Ascending aorta (tissue), 2 donors: ENCODE data around the gene PTPN9. TPM values are rescaled to one million over a fixed set of nuclear protein-coding genes. Genes with fewer than 3 reads are reported as not detected.
"Not testable (repeated sequence)": the region's sequence is repeated elsewhere in the genome, so short reads cannot be mapped to it uniquely, and the experiment has no call there.

Source experiments
- DNase-seq, 2 donors: peaks; one replicate each; pipeline ENCODE4 v3.0.0-alpha.2; 2019; ENCODE audit warnings: low spot score in 2 of 2
- H3K27ac ChIP-seq, 2 donors: fragments of 200-600 bp; sonication (generic); one replicate each; pipeline ENCODE4 v1.5.1; 2016 to 2017; ENCODE audit warnings: mild to moderate bottlenecking in 1 of 2
- H3K27me3 ChIP-seq: fragments of 200-600 bp; sonication (generic); one replicate; pipeline ENCODE4 v1.5.1; 2017
- H3K36me3 ChIP-seq, 2 donors: fragments of 200-600 bp; sonication (generic); one replicate each; pipeline ENCODE4 v1.5.1; 2016
- H3K4me1 ChIP-seq, 2 donors: fragments of 200-600 bp; sonication (generic); one replicate each; pipeline ENCODE4 v1.5.1; 2016 to 2017; ENCODE audit warnings: mild to moderate bottlenecking in 1 of 2
- H3K4me3 ChIP-seq, 2 donors: fragments of 200-600 bp; sonication (generic); one replicate each; pipeline ENCODE4 v1.5.1; 2016 to 2017; ENCODE audit warnings: mild to moderate bottlenecking in 1 of 2
- H3K9me3 ChIP-seq, 2 donors: fragments of 200-600 bp; sonication (generic); one replicate each; pipeline ENCODE4 v1.5.1; 2016
- intact Hi-C: fragments of 100-400 bp; cut with DNase I; formaldehyde crosslinking; loops from one replicate; pipeline ENCODE4 v1.15.1; 2023
- total RNA-seq: library from RNA; depleted of rRNA; stranded (reverse); fragments of >200 nt; gene quantifications from one replicate; pipeline ENCODE4 v1.1.0, GENCODE V29; 2016
- TF ChIP-seq, protein P1 (sequence below), 3 experiments: fragments of 200-600 bp in 2 of 3; fragments of 450-650 bp in 1 of 3; sonication (generic) in 2 of 3; IDR thresholded peaks; one replicate each; pipeline ENCODE4 v1.5.1; 2016 to 2019; ENCODE audit warnings: antibody characterized with exemption in 3 of 3, mild to moderate bottlenecking in 1 of 3, moderate library complexity in 1 of 3

Gene PTPN9
- total RNA-seq, 1 donor from 2014 or later = 7.1 TPM

DNA sequence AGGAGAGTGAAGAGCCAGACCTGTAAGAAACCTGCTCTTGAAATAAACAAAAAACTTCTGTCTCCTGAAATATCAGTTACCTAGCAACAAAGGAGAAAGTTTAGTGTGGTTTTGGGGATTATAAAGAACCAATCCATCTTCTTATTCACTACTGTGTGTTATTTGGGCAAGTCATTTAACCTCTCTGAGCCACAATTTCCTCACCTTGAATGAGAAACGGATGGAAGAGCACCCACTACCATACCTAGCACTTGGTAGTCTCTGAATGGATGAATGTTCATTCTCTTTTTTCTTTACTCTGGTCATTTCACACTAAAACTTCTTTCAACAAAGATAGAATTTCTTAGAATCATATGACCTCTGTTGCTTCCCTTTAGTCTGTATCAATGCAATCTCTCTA is 45.2 kb downstream of the PTPN9 start:
- no peaks in the 10 kb centered on the region for H3K27me3 ChIP-seq
- H3K4me1 ChIP-seq = peaks cover 12 to 26% of the 10 kb centered on the region in 2 donors
- TF ChIP-seq, protein P1, sequence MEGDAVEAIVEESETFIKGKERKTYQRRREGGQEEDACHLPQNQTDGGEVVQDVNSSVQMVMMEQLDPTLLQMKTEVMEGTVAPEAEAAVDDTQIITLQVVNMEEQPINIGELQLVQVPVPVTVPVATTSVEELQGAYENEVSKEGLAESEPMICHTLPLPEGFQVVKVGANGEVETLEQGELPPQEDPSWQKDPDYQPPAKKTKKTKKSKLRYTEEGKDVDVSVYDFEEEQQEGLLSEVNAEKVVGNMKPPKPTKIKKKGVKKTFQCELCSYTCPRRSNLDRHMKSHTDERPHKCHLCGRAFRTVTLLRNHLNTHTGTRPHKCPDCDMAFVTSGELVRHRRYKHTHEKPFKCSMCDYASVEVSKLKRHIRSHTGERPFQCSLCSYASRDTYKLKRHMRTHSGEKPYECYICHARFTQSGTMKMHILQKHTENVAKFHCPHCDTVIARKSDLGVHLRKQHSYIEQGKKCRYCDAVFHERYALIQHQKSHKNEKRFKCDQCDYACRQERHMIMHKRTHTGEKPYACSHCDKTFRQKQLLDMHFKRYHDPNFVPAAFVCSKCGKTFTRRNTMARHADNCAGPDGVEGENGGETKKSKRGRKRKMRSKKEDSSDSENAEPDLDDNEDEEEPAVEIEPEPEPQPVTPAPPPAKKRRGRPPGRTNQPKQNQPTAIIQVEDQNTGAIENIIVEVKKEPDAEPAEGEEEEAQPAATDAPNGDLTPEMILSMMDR (IDR thresholded peaks at IDR 0.05) = no peak
- no peaks in the 10 kb centered on the region for H3K9me3 ChIP-seq
- H3K36me3 ChIP-seq = no peaks in the 10 kb centered on the region
- DNase-seq = no peak
- H3K27ac ChIP-seq = no peak overlapping the region
- H3K4me3 ChIP-seq = no peak overlapping the region
- intact Hi-C loops = loop anchor here (5.0 kb wide), 1 partner anchor 43 kb away; the partner anchor contains the start of gene PTPN9

DNA sequence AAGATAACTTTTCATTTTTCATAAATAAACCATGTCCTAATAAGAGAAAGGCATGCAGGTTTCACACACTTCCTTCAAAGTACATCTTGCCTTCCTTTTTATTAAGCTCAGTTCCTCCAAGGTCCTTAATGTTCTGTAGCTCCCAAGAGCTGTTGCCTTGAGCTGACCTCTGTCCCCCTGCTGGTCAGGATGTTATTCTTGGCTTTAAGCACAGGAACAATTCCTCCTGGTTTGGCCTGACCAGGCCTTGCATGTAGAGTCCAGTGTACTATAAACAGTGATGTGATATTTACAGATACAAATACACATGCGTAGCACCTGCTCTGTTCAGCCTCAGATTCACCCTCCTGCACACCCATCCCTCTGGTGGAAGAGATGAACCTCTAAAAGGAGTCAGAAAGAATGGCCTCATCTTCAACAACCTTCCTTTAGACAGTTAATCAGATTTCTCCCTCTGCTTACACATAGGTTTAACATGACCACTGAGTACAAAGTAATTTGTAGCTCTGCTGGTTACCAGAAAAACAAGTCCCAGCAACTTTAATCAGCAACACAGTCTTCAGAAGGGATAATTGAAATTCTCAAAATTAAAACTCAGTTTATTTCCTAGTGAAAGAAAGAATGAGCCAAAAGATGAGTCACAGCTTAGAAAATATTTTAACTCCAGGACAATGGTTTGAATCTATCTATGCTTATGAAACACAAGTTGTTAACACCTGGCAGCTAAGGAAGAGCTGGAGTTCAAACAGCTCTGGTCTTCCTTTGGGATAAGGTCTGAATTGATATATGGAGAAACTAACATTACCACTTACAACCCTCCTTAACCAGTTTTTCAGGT is 46.5 kb downstream of the PTPN9 start:
- intact Hi-C loops = loop anchor here (5.0 kb wide), 1 partner anchor 45 kb away; the partner anchor contains the start of gene PTPN9
- H3K27me3 ChIP-seq = no peaks in the 10 kb centered on the region
- peak overlapping the region; percentile 47 to 75 for H3K27ac ChIP-seq
- H3K9me3 ChIP-seq = no peaks in the 10 kb centered on the region
- H3K4me1 ChIP-seq = peaks cover 12 to 26% of the 10 kb centered on the region in 2 donors
- TF ChIP-seq, protein P1 (IDR thresholded peaks at IDR 0.05) = peak; percentile 17 to 28 (median 20)
- H3K4me3 ChIP-seq = no peak overlapping the region
- peak; percentile 13 to 83 for DNase-seq
- no peaks in the 10 kb centered on the region for H3K36me3 ChIP-seq

DNA sequence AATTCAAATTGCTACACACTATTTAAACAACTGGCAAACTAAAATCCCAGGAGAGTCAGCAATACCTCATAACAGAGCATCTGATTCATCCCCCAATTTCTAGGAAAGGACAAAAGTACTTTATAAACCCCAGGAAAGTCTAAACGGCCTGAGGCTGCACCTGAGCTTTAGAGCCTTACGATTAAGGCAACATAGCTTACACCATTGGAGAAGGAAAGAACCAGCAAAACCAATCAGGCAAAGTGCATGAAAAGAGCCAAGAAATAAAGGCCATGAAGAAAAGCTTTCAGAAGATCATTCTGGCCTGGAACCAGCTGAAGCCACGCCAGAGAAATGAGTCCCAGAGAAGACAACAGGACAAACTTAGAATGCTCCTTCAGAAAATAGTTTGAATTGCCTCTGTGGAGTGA is 48.1 kb downstream of the PTPN9 start:
- Histone ChIP-seq H3K4me3 (no peak overlapping the region), H3K36me3 (peaks cover 5 to 10% of the 10 kb centered on the region in 2 donors), H3K27ac (peak overlapping the region; percentile 47 to 75), H3K4me1 (peaks cover 12 to 26% of the 10 kb centered on the region in 2 donors), H3K27me3 (no peaks in the 10 kb centered on the region), H3K9me3 (no peaks in the 10 kb centered on the region)
- intact Hi-C loops = loop anchor here (5.0 kb wide), 1 partner anchor 46 kb away; the partner anchor contains the start of gene PTPN9
- no peak for DNase-seq
- TF ChIP-seq, protein P1 (IDR thresholded peaks at IDR 0.05) = no peak

DNA sequence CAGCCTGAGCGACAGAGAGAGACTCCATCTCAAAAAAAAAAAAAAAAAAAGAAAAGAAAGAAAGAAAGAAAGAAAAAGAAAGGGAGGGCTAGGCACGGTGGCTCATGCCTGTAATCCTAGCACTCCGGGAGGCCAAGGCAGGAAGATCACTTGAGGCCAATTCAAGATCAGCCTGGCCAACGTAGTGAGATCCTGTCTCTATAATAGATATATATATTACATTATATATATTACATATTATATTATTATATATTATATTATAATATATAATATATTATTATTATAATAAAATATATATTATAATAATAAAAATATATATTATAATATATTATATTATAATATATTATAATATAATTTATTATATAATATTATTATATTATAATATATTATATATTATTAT is 48.9 kb downstream of the PTPN9 start:
- Histone ChIP-seq H3K27me3 (no peaks in the 10 kb centered on the region), H3K4me1 (peaks cover 12 to 26% of the 10 kb centered on the region in 2 donors), H3K4me3 (no peak overlapping the region), H3K9me3 (no peaks in the 10 kb centered on the region), H3K27ac (no peak overlapping the region), H3K36me3 (peaks cover 5 to 10% of the 10 kb centered on the region in 2 donors)
- intact Hi-C loops = loop anchor here (5.0 kb wide), 1 partner anchor 47 kb away; the partner anchor contains the start of gene PTPN9
- no peak for DNase-seq
- TF ChIP-seq, protein P1 (IDR thresholded peaks at IDR 0.05) = no peak

DNA sequence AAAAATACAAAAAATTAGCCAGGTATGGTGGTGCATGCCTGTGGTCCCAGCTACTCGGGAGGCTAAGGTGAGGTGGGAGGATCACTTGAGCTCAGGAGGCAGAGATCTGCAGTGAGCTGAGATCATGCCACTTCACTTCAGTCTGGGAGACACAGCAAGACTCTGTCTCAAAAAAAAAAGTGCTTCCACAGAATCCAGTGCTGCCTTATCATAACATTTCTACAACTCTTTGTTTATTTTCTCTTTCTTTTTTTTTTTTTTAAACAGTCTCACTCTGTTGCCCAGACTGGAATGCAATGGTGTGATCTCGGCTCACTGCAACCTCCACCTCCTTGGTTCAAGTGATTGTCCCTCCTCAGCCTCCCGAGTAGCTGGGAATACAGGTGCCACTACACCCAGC is 53.4 kb downstream of the PTPN9 start:
- H3K9me3 ChIP-seq, DNase-seq, H3K27ac ChIP-seq, H3K27me3 ChIP-seq, intact Hi-C loops, H3K4me3 ChIP-seq, H3K4me1 ChIP-seq: not testable (repeated sequence)
- H3K36me3 ChIP-seq = peaks cover 27 to 35% of the 10 kb centered on the region in 2 donors

DNA sequence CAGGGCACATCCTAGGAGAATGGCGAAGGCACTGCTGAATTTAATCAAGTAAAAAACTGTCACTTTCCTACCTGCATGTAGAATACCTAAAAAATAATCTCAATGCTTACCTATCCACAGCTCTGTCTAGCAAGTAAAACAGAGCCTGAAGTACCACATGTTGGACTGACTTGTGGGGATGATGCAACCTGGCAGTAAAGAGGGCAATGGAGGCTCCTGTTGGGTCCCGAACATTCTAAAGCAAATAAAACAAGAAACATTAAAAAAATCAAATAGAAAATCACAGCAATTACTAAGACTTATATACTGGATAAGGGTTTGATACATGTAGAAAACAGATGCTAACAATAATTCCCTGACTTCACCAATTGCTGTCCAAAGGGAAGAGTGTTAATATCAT is 56.1 kb downstream of the PTPN9 start:
- H3K36me3 ChIP-seq = peaks cover 37 to 55% of the 10 kb centered on the region in 2 donors
- intact Hi-C loops = no loop called here
- TF ChIP-seq, protein P1 (IDR thresholded peaks at IDR 0.05) = no peak

More for the DNA sequence above, 56.1 kb downstream of the PTPN9 start:
- Histone ChIP-seq H3K4me3 (no peak overlapping the region), H3K9me3 (no peaks in the 10 kb centered on the region), H3K27me3 (no peaks in the 10 kb centered on the region), H3K4me1 (no peaks in the 10 kb centered on the region), H3K27ac (no peak overlapping the region)
- no peak for DNase-seq
